ENCODE measurements around the gene CASTOR2.
"Not testable (repeated sequence)": the region's sequence is repeated elsewhere in the genome, so short reads cannot be mapped to it uniquely, and the experiment has no call there.

DNA sequence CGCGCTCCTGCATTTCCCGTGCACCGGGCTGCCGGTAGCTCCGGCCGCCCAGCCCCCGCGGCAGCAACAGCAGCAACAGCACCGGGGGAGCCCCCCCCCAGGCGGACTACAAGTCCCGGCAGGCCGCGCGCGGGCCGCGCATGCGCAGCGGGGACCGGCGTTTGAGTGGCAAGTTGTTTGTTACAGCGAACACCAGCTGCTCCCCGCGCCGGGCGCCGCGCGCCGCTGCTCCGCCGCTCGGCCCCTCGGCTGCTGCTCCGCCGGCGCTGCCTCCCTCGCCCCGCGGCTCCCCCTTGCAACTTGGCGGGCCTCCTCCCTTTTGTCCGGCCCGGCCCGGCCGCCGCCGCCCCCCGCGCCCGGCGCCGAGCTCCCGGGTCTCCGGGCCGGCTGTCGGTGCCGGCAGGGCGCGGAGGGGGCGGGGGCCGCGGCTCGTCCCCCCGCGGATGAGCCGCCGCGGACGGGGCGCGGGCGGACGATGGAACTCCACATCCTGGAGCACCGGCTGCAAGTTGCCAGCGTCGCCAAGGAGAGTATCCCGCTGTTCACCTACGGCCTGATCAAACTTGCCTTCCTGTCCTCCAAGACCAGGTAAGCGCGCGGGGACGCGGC lies at the start of gene CASTOR2:
- TF ChIP-seq, protein P1, sequence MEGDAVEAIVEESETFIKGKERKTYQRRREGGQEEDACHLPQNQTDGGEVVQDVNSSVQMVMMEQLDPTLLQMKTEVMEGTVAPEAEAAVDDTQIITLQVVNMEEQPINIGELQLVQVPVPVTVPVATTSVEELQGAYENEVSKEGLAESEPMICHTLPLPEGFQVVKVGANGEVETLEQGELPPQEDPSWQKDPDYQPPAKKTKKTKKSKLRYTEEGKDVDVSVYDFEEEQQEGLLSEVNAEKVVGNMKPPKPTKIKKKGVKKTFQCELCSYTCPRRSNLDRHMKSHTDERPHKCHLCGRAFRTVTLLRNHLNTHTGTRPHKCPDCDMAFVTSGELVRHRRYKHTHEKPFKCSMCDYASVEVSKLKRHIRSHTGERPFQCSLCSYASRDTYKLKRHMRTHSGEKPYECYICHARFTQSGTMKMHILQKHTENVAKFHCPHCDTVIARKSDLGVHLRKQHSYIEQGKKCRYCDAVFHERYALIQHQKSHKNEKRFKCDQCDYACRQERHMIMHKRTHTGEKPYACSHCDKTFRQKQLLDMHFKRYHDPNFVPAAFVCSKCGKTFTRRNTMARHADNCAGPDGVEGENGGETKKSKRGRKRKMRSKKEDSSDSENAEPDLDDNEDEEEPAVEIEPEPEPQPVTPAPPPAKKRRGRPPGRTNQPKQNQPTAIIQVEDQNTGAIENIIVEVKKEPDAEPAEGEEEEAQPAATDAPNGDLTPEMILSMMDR (conservative IDR thresholded peaks at IDR 0.05) = not testable (repeated sequence)
- TF ChIP-seq ZFX (IDR thresholded peaks at IDR 0.05) = not testable (repeated sequence)

Data from C4-2B (cell line).